ENCODE results near the gene PLEKHA6.
A peak's percentile ranks its signal among the peaks of the same experiment; 100 is the strongest.

Gene PLEKHA6

DNA sequence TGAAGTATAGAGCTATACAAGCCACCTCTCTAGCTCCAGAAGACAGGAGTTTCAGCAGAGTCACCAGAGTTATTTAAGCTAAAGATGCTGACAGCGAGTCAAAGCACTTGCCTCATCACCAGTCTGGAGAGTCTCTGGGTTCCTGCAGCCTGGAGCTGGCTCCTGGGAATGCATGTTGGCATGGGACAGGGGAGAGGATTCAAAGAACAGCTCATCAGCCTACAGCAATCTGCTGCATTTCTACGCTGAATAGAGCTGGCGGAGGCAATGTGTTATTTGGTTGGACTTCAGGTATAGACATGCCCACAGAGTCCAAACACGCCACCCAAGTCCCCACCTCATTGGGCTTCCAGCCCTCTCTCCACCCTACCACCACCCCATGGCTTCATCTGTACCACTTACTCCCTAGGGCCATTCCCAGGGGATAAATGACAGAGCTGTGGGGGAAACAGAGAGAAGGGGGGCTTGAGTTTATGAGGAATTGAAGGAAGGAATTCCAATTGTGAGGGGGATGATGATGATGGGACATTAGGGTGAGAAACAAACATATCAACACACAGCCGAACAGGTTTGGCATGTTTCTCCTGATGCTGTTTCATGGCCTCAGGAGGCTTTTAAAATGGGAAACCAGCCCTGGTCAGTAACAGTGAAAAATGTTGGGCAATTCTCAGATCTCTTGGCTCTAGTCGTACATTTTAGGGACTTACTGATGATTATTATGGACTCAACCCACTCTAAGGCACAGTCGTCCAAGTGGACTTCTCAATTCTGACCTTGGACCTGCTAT, 58.4 kb downstream of the PLEKHA6 start:
- H3K27ac ChIP-seq (ENCODE audit: low read length), result no peak overlapping the region

DNA sequence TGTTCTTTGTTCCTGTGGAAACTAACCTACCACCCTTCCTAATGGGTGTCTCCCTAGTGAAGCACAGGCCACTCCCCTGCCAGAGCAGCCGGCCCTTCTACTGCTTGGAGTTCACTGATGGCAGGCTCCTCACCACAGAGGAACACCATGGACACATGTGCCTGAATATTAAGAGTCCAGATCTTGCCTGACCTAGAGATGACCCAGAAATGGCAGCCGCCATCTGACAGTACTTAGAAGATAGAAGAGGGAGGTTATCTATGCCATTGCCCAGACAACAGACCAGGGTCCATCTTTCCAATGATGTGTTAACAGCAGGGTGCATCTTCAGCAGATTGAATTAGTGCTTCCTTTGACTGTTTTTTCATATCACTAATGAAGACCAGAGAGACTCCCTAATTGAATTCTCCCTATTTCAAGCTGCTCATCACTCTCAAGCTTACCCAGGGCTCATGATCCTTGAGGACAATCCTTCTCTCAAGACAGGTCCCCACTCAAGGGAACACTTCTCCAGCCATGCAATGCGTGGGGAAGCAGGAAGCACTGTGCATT, 59.8 kb downstream of the PLEKHA6 start:
- H3K4me3 ChIP-seq (ENCODE audit: low read length), result no peak overlapping the region
- peaks cover 22% of the 10 kb centered on the region for H3K4me1 ChIP-seq (ENCODE audit: control insufficient read depth, low read depth, low read length)
- no peaks in the 10 kb centered on the region for H3K27me3 ChIP-seq (ENCODE audit: control insufficient read depth, insufficient read depth, low read length)
- H3K36me3 ChIP-seq (ENCODE audit: control insufficient read depth, low read depth, low read length), result no peaks in the 10 kb centered on the region
- H3K9me3 ChIP-seq (ENCODE audit: control insufficient read depth, low read depth, low read length), result no peaks in the 10 kb centered on the region
- H3K27ac ChIP-seq (ENCODE audit: low read length), result no peak overlapping the region
- H3K9ac ChIP-seq (ENCODE audit: low read length), result no peak overlapping the region

More for the DNA sequence above, 58.4 kb downstream of the PLEKHA6 start:
- Histone ChIP-seq H3K36me3 (ENCODE audit: control insufficient read depth, low read depth, low read length) (no peaks in the 10 kb centered on the region), H3K27me3 (ENCODE audit: control insufficient read depth, insufficient read depth, low read length) (no peaks in the 10 kb centered on the region), H3K4me3 (ENCODE audit: low read length) (no peak overlapping the region), H3K9me3 (ENCODE audit: control insufficient read depth, low read depth, low read length) (no peaks in the 10 kb centered on the region), H3K4me1 (ENCODE audit: control insufficient read depth, low read depth, low read length) (peaks cover 37% of the 10 kb centered on the region), H3K9ac (ENCODE audit: low read length) (no peak overlapping the region)

- H3K9ac ChIP-seq (ENCODE audit: low read length), result no peak overlapping the region
- H3K27ac ChIP-seq (ENCODE audit: low read length), result no peak overlapping the region
- H3K36me3 ChIP-seq (ENCODE audit: control insufficient read depth, low read depth, low read length), result no peaks in the 10 kb centered on the region
- H3K9me3 ChIP-seq (ENCODE audit: control insufficient read depth, low read depth, low read length), result no peaks in the 10 kb centered on the region
- H3K27me3 ChIP-seq (ENCODE audit: control insufficient read depth, insufficient read depth, low read length), result no peaks in the 10 kb centered on the region
- no peak overlapping the region for H3K4me3 ChIP-seq (ENCODE audit: low read length)
- H3K4me1 ChIP-seq (ENCODE audit: control insufficient read depth, low read depth, low read length), result peaks cover 6% of the 10 kb centered on the region
These were observed 63.2 kb downstream of the PLEKHA6 start for GRCh38 chr1:204296431-204296988.

GRCh38 chr1:204295671-204296070, 64.1 kb downstream of the PLEKHA6 start:
- Histone ChIP-seq H3K4me3 (ENCODE audit: low read length) (no peak overlapping the region), H3K9ac (ENCODE audit: low read length) (no peak overlapping the region), H3K4me1 (ENCODE audit: control insufficient read depth, low read depth, low read length) (peaks cover 6% of the 10 kb centered on the region), H3K36me3 (ENCODE audit: control insufficient read depth, low read depth, low read length) (no peaks in the 10 kb centered on the region), H3K9me3 (ENCODE audit: control insufficient read depth, low read depth, low read length) (no peaks in the 10 kb centered on the region), H3K27me3 (ENCODE audit: control insufficient read depth, insufficient read depth, low read length) (no peaks in the 10 kb centered on the region), H3K27ac (ENCODE audit: low read length) (no peak overlapping the region)

DNA sequence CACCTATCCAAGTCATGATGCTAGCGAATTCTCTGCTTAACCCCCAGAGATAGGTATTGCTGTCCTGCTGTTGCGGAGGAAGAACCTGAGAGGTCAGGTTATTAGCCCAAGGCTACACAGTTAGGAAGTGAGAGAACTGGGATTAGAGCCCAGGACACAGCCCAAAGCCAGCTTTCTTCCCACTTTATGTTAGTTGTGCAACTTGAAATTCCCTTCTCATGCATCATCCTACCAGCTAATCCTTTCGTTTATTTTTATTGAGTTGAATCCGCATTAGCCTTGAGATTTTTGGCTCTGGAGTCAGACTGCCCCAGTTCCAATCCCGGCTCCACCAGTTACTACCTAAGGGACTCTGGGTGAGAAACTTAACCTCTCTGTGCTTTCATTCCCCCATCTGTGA, 65.4 kb downstream of the PLEKHA6 start:
- H3K27me3 ChIP-seq (ENCODE audit: control insufficient read depth, insufficient read depth, low read length), result no peaks in the 10 kb centered on the region
- H3K36me3 ChIP-seq (ENCODE audit: control insufficient read depth, low read depth, low read length), result no peaks in the 10 kb centered on the region
- no peak overlapping the region for H3K27ac ChIP-seq (ENCODE audit: low read length)
- peaks cover 9% of the 10 kb centered on the region for H3K4me1 ChIP-seq (ENCODE audit: control insufficient read depth, low read depth, low read length)
- no peak overlapping the region for H3K9ac ChIP-seq (ENCODE audit: low read length)
- no peaks in the 10 kb centered on the region for H3K9me3 ChIP-seq (ENCODE audit: control insufficient read depth, low read depth, low read length)
- no peak overlapping the region for H3K4me3 ChIP-seq (ENCODE audit: low read length)

GRCh38 chr1:204293605-204294337, 66.0 kb downstream of the PLEKHA6 start:
- H3K27ac ChIP-seq (ENCODE audit: low read length), result no peak overlapping the region

DNA sequence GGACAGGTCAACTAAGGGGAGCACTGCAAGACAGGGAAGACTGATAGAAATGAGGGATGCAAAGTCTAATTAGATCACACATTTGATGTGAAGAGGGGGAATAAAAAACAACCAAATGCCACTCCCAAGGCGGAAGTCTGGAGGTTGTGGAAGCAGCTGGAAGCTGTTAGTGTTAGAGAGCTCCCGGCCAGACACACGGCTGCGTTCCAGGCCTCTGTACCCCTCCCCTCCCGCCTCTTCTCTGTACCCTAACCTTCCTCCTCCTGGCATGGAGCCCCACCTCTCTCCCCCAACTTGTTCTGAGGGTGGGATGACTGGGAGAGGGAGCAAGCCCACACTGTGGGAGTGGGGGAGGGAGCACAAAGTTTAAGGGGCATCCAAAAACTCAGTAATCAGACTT, 67.0 kb downstream of the PLEKHA6 start:
- Histone ChIP-seq H3K9me3 (ENCODE audit: control insufficient read depth, low read depth, low read length) (no peaks in the 10 kb centered on the region), H3K4me1 (ENCODE audit: control insufficient read depth, low read depth, low read length) (peaks cover 24% of the 10 kb centered on the region), H3K36me3 (ENCODE audit: control insufficient read depth, low read depth, low read length) (no peaks in the 10 kb centered on the region), H3K9ac (ENCODE audit: low read length) (no peak overlapping the region), H3K27me3 (ENCODE audit: control insufficient read depth, insufficient read depth, low read length) (no peaks in the 10 kb centered on the region), H3K27ac (ENCODE audit: low read length) (no peak overlapping the region), H3K4me3 (ENCODE audit: low read length) (no peak overlapping the region)

More at GRCh38 chr1:204293605-204294337, 66.0 kb downstream of the PLEKHA6 start:
- H3K36me3 ChIP-seq (ENCODE audit: control insufficient read depth, low read depth, low read length), result no peaks in the 10 kb centered on the region
- H3K9me3 ChIP-seq (ENCODE audit: control insufficient read depth, low read depth, low read length), result no peaks in the 10 kb centered on the region
- no peak overlapping the region for H3K4me3 ChIP-seq (ENCODE audit: low read length)
- no peaks in the 10 kb centered on the region for H3K27me3 ChIP-seq (ENCODE audit: control insufficient read depth, insufficient read depth, low read length)
- peaks cover 14% of the 10 kb centered on the region for H3K4me1 ChIP-seq (ENCODE audit: control insufficient read depth, low read depth, low read length)
- no peak overlapping the region for H3K9ac ChIP-seq (ENCODE audit: low read length)

GRCh38 chr1:204289280-204289679, 70.4 kb downstream of the PLEKHA6 start:
- Histone ChIP-seq H3K4me3 (ENCODE audit: low read length) (no peak overlapping the region), H3K36me3 (ENCODE audit: control insufficient read depth, low read depth, low read length) (no peaks in the 10 kb centered on the region), H3K27ac (ENCODE audit: low read length) (no peak overlapping the region), H3K9ac (ENCODE audit: low read length) (no peak overlapping the region), H3K27me3 (ENCODE audit: control insufficient read depth, insufficient read depth, low read length) (no peaks in the 10 kb centered on the region), H3K9me3 (ENCODE audit: control insufficient read depth, low read depth, low read length) (no peaks in the 10 kb centered on the region), H3K4me1 (ENCODE audit: control insufficient read depth, low read depth, low read length) (peaks cover 24% of the 10 kb centered on the region)

- Histone ChIP-seq H3K27me3 (ENCODE audit: control insufficient read depth, insufficient read depth, low read length) (no peaks in the 10 kb centered on the region), H3K9me3 (ENCODE audit: control insufficient read depth, low read depth, low read length) (no peaks in the 10 kb centered on the region)
These were observed 71.6 kb downstream of the PLEKHA6 start for GRCh38 chr1:204288021-204288588.

GRCh38 chr1:204287466-204287891, 72.2 kb downstream of the PLEKHA6 start:
- Histone ChIP-seq H3K9ac (ENCODE audit: low read length) (no peak overlapping the region), H3K36me3 (ENCODE audit: control insufficient read depth, low read depth, low read length) (no peaks in the 10 kb centered on the region), H3K4me1 (ENCODE audit: control insufficient read depth, low read depth, low read length) (peaks cover 24% of the 10 kb centered on the region), H3K27ac (ENCODE audit: low read length) (no peak overlapping the region), H3K27me3 (ENCODE audit: control insufficient read depth, insufficient read depth, low read length) (no peaks in the 10 kb centered on the region), H3K9me3 (ENCODE audit: control insufficient read depth, low read depth, low read length) (no peaks in the 10 kb centered on the region), H3K4me3 (ENCODE audit: low read length) (peak overlapping the region; percentile 42)

More at GRCh38 chr1:204288021-204288588, 71.6 kb downstream of the PLEKHA6 start:
- Histone ChIP-seq H3K9ac (ENCODE audit: low read length) (no peak overlapping the region), H3K4me1 (ENCODE audit: control insufficient read depth, low read depth, low read length) (peaks cover 24% of the 10 kb centered on the region), H3K27ac (ENCODE audit: low read length) (no peak overlapping the region), H3K4me3 (ENCODE audit: low read length) (peak overlapping the region; percentile 42), H3K36me3 (ENCODE audit: control insufficient read depth, low read depth, low read length) (no peaks in the 10 kb centered on the region)

DNA sequence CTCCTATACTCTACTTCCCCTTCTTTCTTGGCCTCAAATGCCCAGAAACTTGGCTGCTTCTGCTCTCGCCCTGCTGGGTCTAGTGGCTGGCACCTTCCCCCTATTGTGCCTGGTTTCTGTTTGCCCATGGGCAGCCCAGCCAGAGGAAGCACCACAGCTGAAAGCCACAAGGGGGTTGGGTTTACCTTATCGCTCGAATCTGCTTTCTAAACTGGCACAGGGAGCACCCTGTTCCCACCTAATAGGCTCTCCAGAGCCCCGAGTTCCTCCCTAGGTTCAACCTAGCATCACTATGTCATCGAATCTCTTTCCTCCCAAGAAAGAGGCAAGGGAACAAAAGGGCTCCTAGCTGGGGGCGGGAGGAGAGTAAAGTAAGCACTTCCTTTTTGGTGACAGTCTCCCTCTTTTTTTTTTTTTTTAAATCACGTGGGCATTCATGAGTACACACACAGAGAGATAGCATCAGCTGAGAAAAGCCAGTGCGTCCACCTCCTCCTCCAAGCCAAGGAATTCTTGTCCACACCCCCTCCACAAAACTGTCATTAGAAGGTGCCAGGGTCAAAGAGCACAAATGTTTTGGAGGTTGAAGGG, 72.8 kb downstream of the PLEKHA6 start:
- no peaks in the 10 kb centered on the region for H3K27me3 ChIP-seq (ENCODE audit: control insufficient read depth, insufficient read depth, low read length)
- no peaks in the 10 kb centered on the region for H3K9me3 ChIP-seq (ENCODE audit: control insufficient read depth, low read depth, low read length)
- H3K9ac ChIP-seq (ENCODE audit: low read length), result no peak overlapping the region
- peaks cover 24% of the 10 kb centered on the region for H3K4me1 ChIP-seq (ENCODE audit: control insufficient read depth, low read depth, low read length)
- no peak overlapping the region for H3K27ac ChIP-seq (ENCODE audit: low read length)
- H3K36me3 ChIP-seq (ENCODE audit: control insufficient read depth, low read depth, low read length), result no peaks in the 10 kb centered on the region
- peak overlapping the region; percentile 42 for H3K4me3 ChIP-seq (ENCODE audit: low read length)
